Ectodermal cell (in vitro differentiated cells): ENCODE results near the gene CHMP2B.

Experiments used
- H3K27ac ChIP-seq: 2 replicates; pipeline ENCODE4 v1.7.0; 2013; ENCODE audit warnings: mild to moderate bottlenecking, low read depth, low read length; ENCODE audit not compliant: insufficient read depth, poor library complexity, severe bottlenecking
- H3K27me3 ChIP-seq: 2 replicates; pipeline ENCODE4 v1.7.0; 2013; ENCODE audit warnings: mild to moderate bottlenecking, low read length; ENCODE audit not compliant: insufficient read depth, control insufficient read depth, poor library complexity, severe bottlenecking
- H3K36me3 ChIP-seq: one replicate; pipeline ENCODE4 v1.7.0; 2013; ENCODE audit warnings: low read length; ENCODE audit not compliant: control insufficient read depth, insufficient read depth
- H3K4me1 ChIP-seq: one replicate; pipeline ENCODE4 v1.7.0; 2013; ENCODE audit warnings: low read length; ENCODE audit not compliant: control insufficient read depth, insufficient read depth
- H3K4me3 ChIP-seq: 2 replicates; pipeline ENCODE4 v1.7.0; 2013; ENCODE audit warnings: low read depth, low read length, control low read depth; ENCODE audit not compliant: insufficient read depth
- H3K9me3 ChIP-seq: 2 replicates; pipeline ENCODE4 v1.7.0; 2013; ENCODE audit warnings: mild to moderate bottlenecking, low read length, moderate library complexity; ENCODE audit not compliant: control insufficient read depth
- WGBS, 2 experiments: methylation state at CpG; one replicate each; pipeline ENCODE4 v1.1.7; 2013; ENCODE audit warnings: missing lambda C conversion rate in 2 of 2; 5-methylcytosine and 5-hydroxymethylcytosine counted together

Gene CHMP2B

GRCh38 chr3:87261925-87262324, 34.8 kb downstream of the CHMP2B start:
- no peak overlapping the region for H3K4me3 ChIP-seq
- 80 to 89% methylated on average over 2 of the region's 2 CpGs for WGBS, 2 experiments
- H3K9me3 ChIP-seq = no peaks in the 10 kb centered on the region
- no peaks in the 10 kb centered on the region for H3K27me3 ChIP-seq
- H3K36me3 ChIP-seq = no peaks in the 10 kb centered on the region
- H3K27ac ChIP-seq = no peak overlapping the region
- H3K4me1 ChIP-seq = no peaks in the 10 kb centered on the region

DNA sequence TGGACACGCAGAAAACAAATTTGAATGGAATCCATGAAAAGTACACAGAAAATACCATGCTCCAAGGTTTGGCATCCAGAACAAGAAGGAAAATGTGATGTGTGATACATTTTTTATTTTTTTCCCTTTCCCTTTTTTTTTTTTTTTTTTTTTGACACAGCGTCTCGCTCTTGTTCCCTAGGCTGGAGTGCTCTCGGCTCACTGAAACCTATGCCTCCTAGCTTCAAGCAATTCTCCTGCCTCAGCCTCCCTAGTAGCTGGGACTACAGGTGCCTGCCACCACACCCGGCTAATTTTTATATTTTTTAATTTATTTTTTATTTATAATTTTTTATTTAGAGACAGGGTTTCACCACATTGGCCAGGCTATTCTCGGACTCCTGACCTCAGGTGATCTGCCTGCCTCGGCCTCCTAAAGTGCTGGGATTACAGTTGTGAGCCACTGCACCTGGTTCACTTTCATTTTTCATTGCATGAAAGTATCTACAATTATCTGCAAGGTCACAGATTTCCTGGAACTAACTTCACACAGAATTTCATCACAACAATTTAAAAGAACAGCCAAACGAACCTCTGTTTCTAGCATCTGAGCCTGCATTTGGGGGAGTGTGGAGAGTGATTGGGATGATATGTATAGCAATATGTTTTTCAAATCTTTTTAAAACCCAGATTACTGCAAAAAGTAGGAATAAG, 41.0 kb downstream of the CHMP2B start:
- 88 to 95% methylated on average over 6 to 7 of the region's 8 CpGs for WGBS, 2 experiments
- no peaks in the 10 kb centered on the region for H3K27me3 ChIP-seq
- H3K9me3 ChIP-seq = no peaks in the 10 kb centered on the region
- H3K4me1 ChIP-seq = peaks cover 9% of the 10 kb centered on the region
- H3K36me3 ChIP-seq = no peaks in the 10 kb centered on the region
- no peak overlapping the region for H3K4me3 ChIP-seq
- H3K27ac ChIP-seq = no peak overlapping the region

DNA sequence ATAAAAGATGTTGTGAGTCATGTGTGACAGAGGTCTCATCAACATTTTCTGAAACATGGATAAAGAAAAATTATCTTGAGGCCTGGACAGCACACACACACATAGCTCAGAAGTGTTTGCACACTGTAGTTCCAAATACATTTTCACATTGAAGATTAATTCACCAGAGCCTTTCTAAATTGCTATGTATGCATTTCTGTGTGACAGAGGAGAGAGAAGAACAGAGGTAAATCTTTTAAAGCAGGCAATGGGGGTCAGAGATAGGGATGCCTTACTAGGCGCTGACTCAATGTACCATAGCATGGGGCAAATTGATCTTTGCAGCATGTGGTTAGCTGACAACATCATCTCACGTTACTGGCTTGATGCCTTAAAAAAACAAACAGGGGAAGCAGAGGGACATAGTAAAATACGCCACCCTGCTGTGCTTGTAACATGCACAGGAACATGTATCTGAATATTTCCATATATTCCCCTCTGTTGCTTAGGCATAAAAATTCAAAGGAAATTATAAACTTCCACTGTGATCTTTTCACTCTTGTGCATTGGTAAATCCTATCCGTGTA, 41.6 kb downstream of the CHMP2B start:
- Histone ChIP-seq H3K9me3 (no peaks in the 10 kb centered on the region), H3K36me3 (no peaks in the 10 kb centered on the region), H3K27me3 (no peaks in the 10 kb centered on the region), H3K27ac (no peak overlapping the region), H3K4me1 (peaks cover 9% of the 10 kb centered on the region), H3K4me3 (no peak overlapping the region)
- 74 to 79% methylated on average over 3 to 4 of the region's 4 CpGs for WGBS, 2 experiments

DNA sequence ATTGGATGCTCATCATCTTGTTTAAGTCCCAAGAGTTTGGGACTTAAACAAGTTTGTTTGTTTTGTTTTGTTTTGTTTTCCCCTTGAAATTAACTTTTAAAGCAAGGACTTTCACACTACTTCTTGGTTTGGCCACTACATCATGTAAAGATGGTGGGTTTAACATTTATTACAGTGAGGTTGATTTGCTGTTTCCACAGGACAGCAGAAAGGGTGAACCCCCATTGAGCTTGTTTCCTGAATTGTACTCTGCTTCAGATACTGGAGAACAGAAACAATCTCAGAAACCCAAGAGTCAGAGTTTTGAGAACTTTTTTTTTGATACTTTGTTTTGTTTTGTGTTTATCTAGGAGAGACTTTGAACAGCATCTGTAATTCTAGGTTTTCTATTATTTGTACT, 42.6 kb downstream of the CHMP2B start:
- Histone ChIP-seq H3K36me3 (no peaks in the 10 kb centered on the region), H3K27ac (no peak overlapping the region), H3K4me1 (peaks cover 9% of the 10 kb centered on the region), H3K4me3 (no peak overlapping the region), H3K27me3 (no peaks in the 10 kb centered on the region), H3K9me3 (no peaks in the 10 kb centered on the region)

GRCh38 chr3:87270908-87271700, 44.0 kb downstream of the CHMP2B start:
- 84 to 85% methylated on average over 2 of the region's 4 CpGs for whole genome bisulfite sequencing, 2 experiments
- Histone ChIP-seq H3K27ac (no peak overlapping the region), H3K4me1 (peaks cover 9% of the 10 kb centered on the region), H3K9me3 (no peaks in the 10 kb centered on the region), H3K4me3 (no peak overlapping the region), H3K27me3 (no peaks in the 10 kb centered on the region), H3K36me3 (no peaks in the 10 kb centered on the region)

DNA sequence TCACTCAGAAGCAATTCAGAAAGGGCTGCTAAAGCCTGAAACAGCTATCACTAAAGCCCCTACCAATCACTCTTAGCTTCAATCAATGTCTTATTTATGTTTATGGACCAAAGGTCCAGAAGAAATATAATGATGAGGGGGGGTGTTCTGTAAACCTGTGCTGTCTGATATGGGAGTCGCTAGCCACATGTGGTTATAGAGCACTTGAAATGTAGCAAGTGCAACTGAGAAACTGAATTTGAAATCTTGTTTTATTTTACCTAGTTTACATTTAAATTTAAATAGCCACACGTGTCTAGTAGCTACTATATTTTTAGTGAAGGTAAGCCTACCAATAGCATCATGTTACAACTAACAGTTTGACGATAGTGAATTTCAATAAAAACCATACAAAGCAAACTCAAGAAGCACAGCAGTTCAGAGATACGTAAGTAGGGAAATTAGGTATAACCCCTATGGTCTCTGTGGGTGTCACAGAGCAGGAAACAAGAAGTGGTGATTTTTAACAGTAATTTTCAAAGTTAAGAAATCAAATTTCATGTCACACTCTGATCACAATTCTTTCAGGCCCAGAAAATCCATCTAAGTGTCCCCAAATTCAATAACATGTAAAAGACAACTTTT, 45.7 kb downstream of the CHMP2B start:
- WGBS, 2 experiments = 94 to 100% methylated on average over 3 to 4 of the region's 4 CpGs
- Histone ChIP-seq H3K4me3 (no peak overlapping the region), H3K9me3 (no peaks in the 10 kb centered on the region), H3K36me3 (no peaks in the 10 kb centered on the region), H3K27me3 (no peaks in the 10 kb centered on the region), H3K27ac (no peak overlapping the region), H3K4me1 (peaks cover 9% of the 10 kb centered on the region)

DNA sequence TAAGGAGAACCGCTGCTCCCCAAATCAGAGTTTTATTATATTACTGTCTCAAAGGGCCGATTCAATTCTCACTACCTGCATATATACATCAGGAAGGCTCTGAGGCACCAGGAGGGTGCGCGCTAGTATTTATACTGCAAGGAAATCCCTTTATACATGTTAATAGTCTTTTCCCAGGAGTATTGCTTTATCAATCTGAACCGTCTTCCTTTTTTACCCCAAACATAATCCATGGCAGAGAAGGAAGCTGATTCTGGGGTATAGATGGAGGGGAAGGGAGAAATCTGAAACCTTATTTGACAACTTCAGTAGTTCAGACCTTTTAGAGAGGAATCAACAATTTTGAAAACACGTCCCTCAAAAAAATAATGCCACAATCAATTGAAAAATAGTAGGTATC, 49.4 kb downstream of the CHMP2B start, which contains the start of gene POU1F1:
POU1F1 (minus strand) TSS at position 101 of the 400 bp plus-strand sequence. CDS start 122 bp downstream, outside the sequence.
- Histone ChIP-seq H3K27ac (no peak within 1 kb of the TSS), H3K4me3 (no peak within 1 kb of the TSS), H3K27me3 (no peaks in the 10 kb centered on the region), H3K9me3 (no peaks in the 10 kb centered on the region), H3K4me1 (no peaks in the 10 kb centered on the region), H3K36me3 (no peaks in the 10 kb centered on the region)
- WGBS, 2 experiments = 90 to 95% methylated on average over 4 of the region's 6 CpGs

DNA sequence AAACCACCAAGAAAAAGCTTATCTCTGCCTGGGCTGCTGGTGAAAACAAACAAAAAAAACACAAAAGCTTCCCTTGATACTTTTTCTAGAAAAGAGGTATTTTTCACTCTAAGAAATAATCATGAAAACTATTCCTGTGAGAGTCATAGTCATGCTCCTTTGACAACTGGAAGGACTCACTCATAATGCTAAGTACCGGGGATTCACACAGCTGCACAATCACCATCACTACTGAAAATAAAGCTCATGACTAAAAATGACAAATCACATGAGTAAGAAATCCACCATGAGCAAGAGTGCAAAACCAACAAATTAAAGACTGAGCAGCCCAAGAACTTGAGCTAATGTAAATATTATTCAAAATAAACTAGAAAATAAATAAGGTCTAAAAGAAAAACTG, 59.9 kb downstream of the CHMP2B start:
- WGBS, 2 experiments = 93 to 100% methylated on average over 1 of the region's 1 CpG
- Histone ChIP-seq H3K4me3 (no peak overlapping the region), H3K4me1 (no peaks in the 10 kb centered on the region), H3K27ac (no peak overlapping the region), H3K27me3 (no peaks in the 10 kb centered on the region), H3K36me3 (no peaks in the 10 kb centered on the region), H3K9me3 (no peaks in the 10 kb centered on the region)

GRCh38 chr3:87288446-87288845, 61.3 kb downstream of the CHMP2B start:
- H3K27me3 ChIP-seq = no peaks in the 10 kb centered on the region
- no peak overlapping the region for H3K27ac ChIP-seq
- H3K4me1 ChIP-seq = no peaks in the 10 kb centered on the region
- no peak overlapping the region for H3K4me3 ChIP-seq
- H3K36me3 ChIP-seq = no peaks in the 10 kb centered on the region
- no peaks in the 10 kb centered on the region for H3K9me3 ChIP-seq
- 86 to 95% methylated on average over 7 to 8 of the region's 8 CpGs for WGBS, 2 experiments
